Keratinocyte (primary cell): Measurements from ENCODE around the gene SLC2A4RG.

ENCODE experiments used
- EZH2 ChIP-seq: IDR thresholded peaks from one replicate; pipeline ENCODE4 v1.6.1; 2012; ENCODE audit warnings: inconsistent platforms, mild to moderate bottlenecking, low read length, moderate library complexity
- TF ChIP-seq, protein P1 (sequence below), 3 experiments: IDR thresholded peaks in 1 of 3; conservative IDR thresholded peaks in 1 of 3; optimal IDR thresholded peaks in 1 of 3; 2 replicates in 2 of 3; 3 replicates in 1 of 3; pipeline versions ENCODE3 to v1.5.1; 2011; ENCODE audit warnings: low read length in 3 of 3, mild to moderate bottlenecking in 3 of 3, moderate library complexity in 2 of 3, control low read depth in 1 of 3, inconsistent platforms in 1 of 3; ENCODE audit not compliant: insufficient read depth in 2 of 3; ENCODE audit errors: extremely low read depth in 1 of 3

DNA sequence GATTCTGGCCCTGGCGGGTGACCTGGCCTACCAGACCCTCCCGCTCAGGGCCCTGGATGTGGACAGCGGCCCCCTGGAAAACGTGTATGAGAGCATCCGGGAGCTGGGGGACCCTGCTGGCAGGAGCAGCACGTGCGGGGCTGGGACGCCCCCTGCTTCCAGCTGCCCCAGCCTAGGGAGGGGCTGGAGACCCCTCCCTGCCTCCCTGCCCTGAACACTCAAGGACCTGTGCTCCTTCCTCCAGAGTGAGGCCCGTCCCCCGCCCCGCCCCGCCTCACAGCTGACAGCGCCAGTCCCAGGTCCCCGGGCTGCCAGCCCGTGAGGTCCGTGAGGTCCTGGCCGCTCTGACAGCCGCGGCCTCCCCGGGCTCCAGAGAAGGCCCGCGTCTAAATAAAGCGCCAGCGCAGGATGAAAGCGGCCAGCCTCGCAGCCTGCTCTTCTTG is 868 bp upstream of the SLC2A4RG start:
- TF ChIP-seq, protein P1, sequence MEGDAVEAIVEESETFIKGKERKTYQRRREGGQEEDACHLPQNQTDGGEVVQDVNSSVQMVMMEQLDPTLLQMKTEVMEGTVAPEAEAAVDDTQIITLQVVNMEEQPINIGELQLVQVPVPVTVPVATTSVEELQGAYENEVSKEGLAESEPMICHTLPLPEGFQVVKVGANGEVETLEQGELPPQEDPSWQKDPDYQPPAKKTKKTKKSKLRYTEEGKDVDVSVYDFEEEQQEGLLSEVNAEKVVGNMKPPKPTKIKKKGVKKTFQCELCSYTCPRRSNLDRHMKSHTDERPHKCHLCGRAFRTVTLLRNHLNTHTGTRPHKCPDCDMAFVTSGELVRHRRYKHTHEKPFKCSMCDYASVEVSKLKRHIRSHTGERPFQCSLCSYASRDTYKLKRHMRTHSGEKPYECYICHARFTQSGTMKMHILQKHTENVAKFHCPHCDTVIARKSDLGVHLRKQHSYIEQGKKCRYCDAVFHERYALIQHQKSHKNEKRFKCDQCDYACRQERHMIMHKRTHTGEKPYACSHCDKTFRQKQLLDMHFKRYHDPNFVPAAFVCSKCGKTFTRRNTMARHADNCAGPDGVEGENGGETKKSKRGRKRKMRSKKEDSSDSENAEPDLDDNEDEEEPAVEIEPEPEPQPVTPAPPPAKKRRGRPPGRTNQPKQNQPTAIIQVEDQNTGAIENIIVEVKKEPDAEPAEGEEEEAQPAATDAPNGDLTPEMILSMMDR (optimal IDR thresholded peaks at IDR 0.05 in 1 of 3, IDR thresholded peaks at IDR 0.05 in 1 of 3, conservative IDR thresholded peaks at IDR 0.05 in 1 of 3; ENCODE audit: extremely low read depth in 1 of 3, insufficient read depth in 2 of 3, low read length in 3 of 3): no peak
- TF ChIP-seq EZH2: no peak
